ENCODE measurements around the gene SDF2L1.

The SDF2L1 gene

DNA sequence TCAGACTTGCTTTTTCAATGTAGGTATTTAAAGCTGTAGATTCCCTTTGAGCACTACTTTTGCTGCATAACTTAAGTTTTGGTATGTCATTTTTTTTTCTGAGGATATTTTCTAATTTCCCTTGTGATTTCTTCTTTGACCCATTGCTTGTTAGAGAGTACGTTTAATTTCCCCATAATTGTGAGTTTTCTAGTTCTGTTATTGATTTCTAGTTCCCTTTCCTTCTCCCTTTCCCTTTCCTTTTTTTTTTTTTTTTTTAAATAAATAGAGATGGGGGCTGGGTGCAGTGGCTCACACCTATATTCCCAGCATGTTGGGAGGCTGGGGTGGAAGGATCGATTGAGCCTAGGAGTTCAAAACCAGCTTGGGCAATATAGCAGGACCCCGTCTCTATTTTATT is 43.8 kb upstream of the SDF2L1 start:
- Histone ChIP-seq H3K36me3 (ENCODE audit: control insufficient read depth, insufficient read depth, low read length) (peaks cover 26% of the 10 kb centered on the region), H3K4me3 (replicated peaks; ENCODE audit: low read depth, low read length) (no peak overlapping the region), H3K27me3 (replicated peaks; ENCODE audit: control insufficient read depth, insufficient read depth, low read length) (no peaks in the 10 kb centered on the region)
- TF ChIP-seq, protein P1, sequence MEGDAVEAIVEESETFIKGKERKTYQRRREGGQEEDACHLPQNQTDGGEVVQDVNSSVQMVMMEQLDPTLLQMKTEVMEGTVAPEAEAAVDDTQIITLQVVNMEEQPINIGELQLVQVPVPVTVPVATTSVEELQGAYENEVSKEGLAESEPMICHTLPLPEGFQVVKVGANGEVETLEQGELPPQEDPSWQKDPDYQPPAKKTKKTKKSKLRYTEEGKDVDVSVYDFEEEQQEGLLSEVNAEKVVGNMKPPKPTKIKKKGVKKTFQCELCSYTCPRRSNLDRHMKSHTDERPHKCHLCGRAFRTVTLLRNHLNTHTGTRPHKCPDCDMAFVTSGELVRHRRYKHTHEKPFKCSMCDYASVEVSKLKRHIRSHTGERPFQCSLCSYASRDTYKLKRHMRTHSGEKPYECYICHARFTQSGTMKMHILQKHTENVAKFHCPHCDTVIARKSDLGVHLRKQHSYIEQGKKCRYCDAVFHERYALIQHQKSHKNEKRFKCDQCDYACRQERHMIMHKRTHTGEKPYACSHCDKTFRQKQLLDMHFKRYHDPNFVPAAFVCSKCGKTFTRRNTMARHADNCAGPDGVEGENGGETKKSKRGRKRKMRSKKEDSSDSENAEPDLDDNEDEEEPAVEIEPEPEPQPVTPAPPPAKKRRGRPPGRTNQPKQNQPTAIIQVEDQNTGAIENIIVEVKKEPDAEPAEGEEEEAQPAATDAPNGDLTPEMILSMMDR (IDR thresholded peaks at IDR 0.05; ENCODE audit: insufficient read depth, low read length, poor library complexity, severe bottlenecking): no peak
- no peak for DNase-seq (ENCODE audit: extremely low read depth, insufficient read length)

DNA sequence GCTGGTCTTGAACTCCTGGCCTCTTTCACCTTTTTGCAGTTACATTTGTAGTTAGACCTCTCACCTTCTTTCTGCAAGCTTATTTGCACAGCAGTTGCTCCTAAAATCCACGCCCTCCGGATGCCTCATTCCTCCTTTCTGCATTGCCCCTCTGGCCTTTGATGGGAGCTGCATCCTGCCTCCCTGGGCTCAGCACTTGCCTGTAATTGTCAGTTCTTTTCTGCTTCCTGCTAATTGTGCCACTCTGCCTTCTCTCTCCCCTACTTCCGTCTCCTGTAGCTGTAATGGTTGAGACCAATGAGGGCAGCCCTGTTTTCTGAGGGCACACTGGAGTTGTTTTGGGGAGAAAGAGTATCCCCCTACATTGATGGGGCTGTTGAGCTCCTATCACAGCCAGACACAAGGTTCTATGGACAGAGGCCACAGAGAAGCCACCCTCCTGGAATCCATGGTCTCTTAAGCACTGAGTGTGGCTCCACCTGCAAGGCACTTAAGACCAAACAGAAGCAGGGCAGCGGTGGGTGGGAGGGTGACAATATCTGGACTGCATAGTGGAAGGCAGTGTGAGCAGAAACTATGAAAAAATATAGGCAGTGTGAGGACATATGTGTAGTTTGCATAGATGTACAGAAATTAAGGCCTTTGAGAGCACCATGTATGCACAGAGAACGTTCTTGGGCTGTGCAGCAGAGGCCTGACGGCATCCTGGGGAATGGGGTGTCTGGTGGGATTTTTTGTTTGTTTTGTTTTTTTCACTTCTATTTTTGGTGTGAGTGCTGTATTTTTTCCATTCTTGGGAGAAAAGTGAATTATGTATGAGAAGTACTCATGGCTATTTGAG is 42.8 kb upstream of the SDF2L1 start:
- TF ChIP-seq, protein P1 (IDR thresholded peaks at IDR 0.05; ENCODE audit: insufficient read depth, low read length, poor library complexity, severe bottlenecking): no peak
- no peak overlapping the region for H3K4me3 ChIP-seq (replicated peaks; ENCODE audit: low read depth, low read length)
- peaks cover 18% of the 10 kb centered on the region for H3K36me3 ChIP-seq (ENCODE audit: control insufficient read depth, insufficient read depth, low read length)
- DNase-seq (ENCODE audit: extremely low read depth, insufficient read length): no peak
- H3K27me3 ChIP-seq (replicated peaks; ENCODE audit: control insufficient read depth, insufficient read depth, low read length): no peaks in the 10 kb centered on the region

DNA sequence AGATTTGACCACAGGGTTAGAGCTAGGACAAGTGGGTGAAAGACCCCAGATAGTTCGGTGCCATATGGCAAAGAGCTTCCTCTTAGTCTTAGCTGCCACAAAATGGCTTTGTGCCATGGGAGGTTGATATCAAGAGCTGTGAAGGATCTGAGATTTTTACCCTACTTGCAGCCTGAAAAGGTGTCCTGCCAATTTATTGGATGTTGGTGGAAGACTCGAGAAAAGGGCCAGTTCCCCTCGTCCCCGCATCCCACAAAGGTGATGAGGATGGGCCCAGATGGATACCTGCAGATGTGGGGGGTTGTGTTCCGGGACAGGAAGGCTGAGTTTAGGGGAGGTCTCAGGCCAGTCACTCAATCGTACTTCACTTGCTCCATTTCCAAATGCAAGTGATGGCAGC is 39.5 kb upstream of the SDF2L1 start:
- no peaks in the 10 kb centered on the region for H3K27me3 ChIP-seq (replicated peaks; ENCODE audit: control insufficient read depth, insufficient read depth, low read length)
- H3K36me3 ChIP-seq (ENCODE audit: control insufficient read depth, insufficient read depth, low read length): peaks cover 13% of the 10 kb centered on the region
- no peak for DNase-seq (ENCODE audit: extremely low read depth, insufficient read length)
- H3K4me3 ChIP-seq (replicated peaks; ENCODE audit: low read depth, low read length): no peak overlapping the region
- TF ChIP-seq, protein P1 (IDR thresholded peaks at IDR 0.05; ENCODE audit: insufficient read depth, low read length, poor library complexity, severe bottlenecking): no peak

DNA sequence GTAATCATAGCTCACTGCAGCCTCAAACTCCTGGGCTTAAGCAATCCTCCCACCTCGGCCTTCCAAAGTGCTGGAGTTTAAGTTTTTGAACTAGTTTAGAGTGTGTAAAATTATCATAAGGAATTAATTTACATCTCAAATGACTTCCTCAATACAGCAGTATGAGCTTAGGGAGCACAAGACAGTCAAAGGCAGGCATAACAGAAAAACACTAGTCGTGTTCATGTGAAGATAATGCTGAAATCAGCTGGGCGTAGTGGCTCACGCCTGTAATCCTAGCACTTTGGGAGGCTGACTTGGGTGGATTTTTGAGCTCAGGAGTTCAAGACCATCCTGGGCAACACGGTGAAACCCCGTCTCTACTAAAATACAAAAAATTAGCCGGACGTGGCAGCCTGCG is 38.1 kb upstream of the SDF2L1 start:
- Histone ChIP-seq H3K27me3 (replicated peaks; ENCODE audit: control insufficient read depth, insufficient read depth, low read length) (no peaks in the 10 kb centered on the region), H3K36me3 (ENCODE audit: control insufficient read depth, insufficient read depth, low read length) (peaks cover 11% of the 10 kb centered on the region), H3K4me3 (replicated peaks; ENCODE audit: low read depth, low read length) (no peak overlapping the region)
- TF ChIP-seq, protein P1 (IDR thresholded peaks at IDR 0.05; ENCODE audit: insufficient read depth, low read length, poor library complexity, severe bottlenecking): no peak
- no peak for DNase-seq (ENCODE audit: extremely low read depth, insufficient read length)

DNA sequence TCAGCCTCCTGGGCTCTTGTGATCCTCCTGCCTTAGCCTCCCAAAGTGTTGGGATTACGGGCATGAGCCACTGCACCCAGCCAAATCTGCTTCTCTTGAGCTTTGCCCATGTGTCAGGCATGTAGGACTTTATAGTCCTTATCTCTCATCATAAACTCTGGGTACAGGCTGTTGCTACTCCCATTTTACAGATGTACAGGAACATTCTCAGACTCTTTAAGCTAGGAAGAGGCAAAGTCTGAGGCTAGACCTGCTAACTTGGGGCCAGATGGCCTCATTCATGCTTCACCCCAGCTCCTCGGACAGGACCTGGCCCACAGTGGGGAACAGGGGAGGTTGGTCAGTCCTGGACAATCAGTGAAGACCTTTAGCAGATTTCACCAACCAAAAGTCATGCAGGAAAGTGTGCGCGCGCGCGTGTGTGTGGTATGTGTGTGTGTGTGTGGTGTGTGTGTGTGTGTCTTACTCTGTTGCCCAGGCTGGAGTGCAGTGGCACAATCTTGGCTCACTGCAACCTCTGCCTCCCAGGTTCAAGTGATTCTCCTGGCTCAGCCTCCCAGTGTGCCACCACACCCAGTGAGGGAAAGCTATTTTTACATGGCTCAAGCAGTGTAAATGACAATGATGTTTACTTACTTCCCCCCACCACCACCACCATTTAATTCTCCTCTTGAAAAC is 36.1 kb upstream of the SDF2L1 start:
- TF ChIP-seq, protein P1 (IDR thresholded peaks at IDR 0.05; ENCODE audit: insufficient read depth, low read length, poor library complexity, severe bottlenecking): no peak
- H3K36me3 ChIP-seq (ENCODE audit: control insufficient read depth, insufficient read depth, low read length): peaks cover 10% of the 10 kb centered on the region
- H3K4me3 ChIP-seq (replicated peaks; ENCODE audit: low read depth, low read length): no peak overlapping the region
- no peaks in the 10 kb centered on the region for H3K27me3 ChIP-seq (replicated peaks; ENCODE audit: control insufficient read depth, insufficient read depth, low read length)
- DNase-seq (ENCODE audit: extremely low read depth, insufficient read length): no peak

Data from GM06990 (cell line).